GM18499 (cell line): Measurements from ENCODE around the gene HBG1.

Source experiments
- ATAC-seq: cut with Tn5 transposase; IDR thresholded peaks from one replicate; pipeline ENCODE4 v1.9.1; 2021; ENCODE audit warnings: moderate number of reproducible peaks; ENCODE audit not compliant: insufficient read depth, unreplicated experiment

Gene HBG1

GRCh38 chr11:5230266-5230665 is 19.4 kb downstream of the HBG1 start:
- ATAC-seq = no peak

- ATAC-seq = no peak
Observed at GRCh38 chr11:5229796-5230195, 19.9 kb downstream of the HBG1 start.

GRCh38 chr11:5229356-5229755 is 20.3 kb downstream of the HBG1 start:
- no peak for ATAC-seq

- ATAC-seq = no peak
Observed at GRCh38 chr11:5228124-5228523, 21.5 kb downstream of the HBG1 start.

- ATAC-seq = no peak
Observed at GRCh38 chr11:5227681-5228080, 22.0 kb downstream of the HBG1 start.

- no peak for ATAC-seq
Observed at GRCh38 chr11:5226732-5227310, 22.8 kb downstream of the HBG1 start, which contains the start of gene HBB. TSS of gene HBB (minus strand) at chr11:5227071. CDS start at chr11:5227021, 50 bp downstream.

- no peak for ATAC-seq
Observed at GRCh38 chr11:5225480-5225871, 24.2 kb downstream of the HBG1 start.

- ATAC-seq = no peak
Observed at GRCh38 chr11:5224538-5225479, 24.8 kb downstream of the HBG1 start.

GRCh38 chr11:5223686-5224085 is 26.0 kb downstream of the HBG1 start:
- no peak for ATAC-seq

GRCh38 chr11:5223146-5223545 is 26.5 kb downstream of the HBG1 start:
- ATAC-seq = no peak

GRCh38 chr11:5210376-5210885 is 39.2 kb downstream of the HBG1 start:
- no peak for ATAC-seq

GRCh38 chr11:5204787-5205186 is 44.9 kb downstream of the HBG1 start:
- ATAC-seq = peak; percentile 55

GRCh38 chr11:5203366-5203765 is 46.3 kb downstream of the HBG1 start:
- ATAC-seq = no peak

- ATAC-seq = no peak
Observed at GRCh38 chr11:5200582-5200981, 49.1 kb downstream of the HBG1 start, which contains the start of gene OR51V1. TSS of gene OR51V1 (minus strand) at chr11:5200682. CDS start at chr11:5200682, 0 bp downstream.

GRCh38 chr11:5198285-5198684 is 51.4 kb downstream of the HBG1 start:
- ATAC-seq = no peak
